ENCODE measurements around the gene ARFGEF2.

- TF ChIP-seq POLR2A (IDR thresholded peaks at IDR 0.05) (peak; percentile 85 to 87), CTCF (IDR thresholded peaks at IDR 0.05 in 4 of 5, conservative IDR thresholded peaks at IDR 0.05 in 1 of 5) (peak in 4 of 5 experiments; percentile 10 to 56 (median 50))
Observed at GRCh38 chr20:49046087-49046900, 124.8 kb downstream of the ARFGEF2 start, which contains the start of gene CSE1L.

All from gastrocnemius medialis (tissue), 4 donors.